Pancreas (tissue), 10 donors: Measurements from ENCODE around the gene ABCA1. TPM values are rescaled to one million over a fixed set of nuclear protein-coding genes. Genes with fewer than 3 reads are reported as not detected.
"Not testable (repeated sequence)": the region's sequence is repeated elsewhere in the genome, so short reads cannot be mapped to it uniquely, and the experiment has no call there.

Experiments
- ATAC-seq, 4 donors: fragments of 200-7000 bp; cut with Tn5 transposase; one replicate each; pipeline versions ENCODE4 v1.8.0 to v1.9.1; 2020; ENCODE audit warnings: mild to moderate bottlenecking in 4 of 4, moderate library complexity in 4 of 4
- DNase-seq, 6 donors: peaks; one replicate each; pipeline ENCODE4 v3.0.0-alpha.2; 2020
- FAIRE-seq: peaks from 2 replicates; lab custom pipeline; 2012; peaks lifted over from hg19 to GRCh38; lab: Jason Lieb, UNC
- H3K27ac ChIP-seq, 4 donors: fragments of 200-600 bp; sonication (generic); 1 replicate in 3 of 4; 2 replicates in 1 of 4; pipeline versions ENCODE4 v1.5.0 to v1.8.0; 2020
- H3K27me3 ChIP-seq, 4 donors: fragments of 200-600 bp; one replicate each; pipeline ENCODE4 v1.8.0; 2021
- H3K36me3 ChIP-seq, 3 donors: fragments of 200-600 bp; sonication (generic) in 1 of 3; one replicate each; pipeline versions ENCODE4 v1.5.0 to v1.8.0; 2020 to 2021
- H3K4me1 ChIP-seq, 3 donors: fragments of 200-600 bp; one replicate each; pipeline ENCODE4 v1.8.0; 2021
- H3K4me3 ChIP-seq, 4 donors: fragments of 200-600 bp; sonication (generic) in 2 of 4; one replicate each; pipeline versions ENCODE4 v1.5.0 to v1.8.0; 2020 to 2021
- H3K9me3 ChIP-seq, 4 donors: fragments of 200-600 bp; one replicate each; pipeline ENCODE4 v1.8.0; 2021
- WGBS, 2 donors: extraction: QIAGEN DNeasy Blood & Tissue Kit; methylation state at CpG; one replicate each; pipeline ENCODE4 v1.1.7; 2013; 5-methylcytosine and 5-hydroxymethylcytosine counted together
- intact Hi-C, 3 donors: fragments of 100-400 bp; cut with DNase I; formaldehyde crosslinking; loops; one replicate each; pipeline versions ENCODE4 v1.11.1 to v1.14.2; 2022
- polyA plus RNA-seq, 2 donors: library from polyadenylated mRNA; stranded (reverse); fragments of 200-250 nt; gene quantifications; one replicate each; pipeline ENCODE4 v1.2.3, GENCODE V29; 2013
- total RNA-seq, 6 donors: library from RNA; stranded (reverse); fragmentation: NEBNext Ultra II Directional in 4 of 6; extraction: Animal tissue kit (Norgen Biotek cat#: 25700) in 4 of 6; gene quantifications; one replicate each; pipeline versions ENCODE4 v1.2.1 to v1.2.4, GENCODE V29; 2021 to 2023
- TF ChIP-seq, protein P1 (sequence below), 4 donors: fragments of 200-600 bp; sonication (generic) in 3 of 4; IDR thresholded peaks; one replicate each; pipeline versions ENCODE4 v1.5.0 to v1.8.0; 2021; ENCODE audit warnings: antibody characterized with exemption in 4 of 4
- donor health status: healthy with polysubstance abuse.
- donor health status: DM: no; HTN: no; CAD: no; lungs with moderate emphysema.
- donor health status: DM: no; HTN: no; CAD: no.
- donor health status: control.
- donor health status: control.
- donor health status: Bipolar disorder and iron deficiency.
- donor health status: DM: yes; HTN: yes; CAD: no.
- donor health status: DM: no; HTN: no; CAD: no.
- donor health status: DM: no; HTN: no; CAD: no.
- donor health status: DM: yes; HTN: yes; CAD: no.

Gene ABCA1
- total and polyA plus RNA-seq, 8 donors = 3.2 to 20.4 (median 8.6) TPM

DNA sequence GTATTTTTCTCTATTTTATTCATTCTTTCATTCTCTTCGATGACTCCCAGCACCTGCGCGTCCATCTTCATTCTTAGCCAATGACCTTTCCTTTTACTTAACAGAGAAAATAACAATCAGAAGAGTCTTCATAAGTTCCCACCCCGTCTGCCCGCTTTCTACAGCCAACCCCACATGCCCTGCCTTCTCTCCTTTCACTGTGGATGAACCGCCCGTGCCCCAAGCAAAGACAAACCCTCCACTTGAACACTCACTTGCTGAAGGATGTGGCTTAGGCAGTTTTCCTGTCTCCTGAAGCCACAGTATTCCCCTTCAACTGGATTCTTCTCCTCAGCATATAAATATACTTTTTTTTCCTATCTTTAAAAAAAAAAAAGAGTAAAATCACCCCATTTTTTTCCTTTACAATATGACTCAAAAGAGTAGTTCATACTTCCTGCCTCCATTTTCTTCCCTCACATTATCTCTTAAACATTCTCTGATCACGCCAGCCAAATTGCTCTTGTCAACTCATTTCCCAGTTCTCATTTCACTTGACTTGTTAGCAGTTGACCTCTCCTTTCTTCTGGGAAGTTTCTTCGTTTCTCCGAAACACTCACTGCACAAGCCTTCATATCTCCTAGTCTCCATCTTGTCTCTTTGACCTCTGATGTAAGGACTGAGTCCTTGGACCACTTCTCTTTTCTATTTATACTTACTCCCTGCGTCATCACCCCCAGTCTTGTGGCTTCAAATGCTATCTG, 153.0 kb downstream of the ABCA1 start:
- no peak for DNase-seq
- H3K27ac ChIP-seq = no peak overlapping the region
- WGBS, 2 donors = 93 to 95% methylated on average over 11 of the region's 11 CpGs
- H3K9me3 ChIP-seq = no peaks in the 10 kb centered on the region
- FAIRE-seq = no peak
- TF ChIP-seq, protein P1, sequence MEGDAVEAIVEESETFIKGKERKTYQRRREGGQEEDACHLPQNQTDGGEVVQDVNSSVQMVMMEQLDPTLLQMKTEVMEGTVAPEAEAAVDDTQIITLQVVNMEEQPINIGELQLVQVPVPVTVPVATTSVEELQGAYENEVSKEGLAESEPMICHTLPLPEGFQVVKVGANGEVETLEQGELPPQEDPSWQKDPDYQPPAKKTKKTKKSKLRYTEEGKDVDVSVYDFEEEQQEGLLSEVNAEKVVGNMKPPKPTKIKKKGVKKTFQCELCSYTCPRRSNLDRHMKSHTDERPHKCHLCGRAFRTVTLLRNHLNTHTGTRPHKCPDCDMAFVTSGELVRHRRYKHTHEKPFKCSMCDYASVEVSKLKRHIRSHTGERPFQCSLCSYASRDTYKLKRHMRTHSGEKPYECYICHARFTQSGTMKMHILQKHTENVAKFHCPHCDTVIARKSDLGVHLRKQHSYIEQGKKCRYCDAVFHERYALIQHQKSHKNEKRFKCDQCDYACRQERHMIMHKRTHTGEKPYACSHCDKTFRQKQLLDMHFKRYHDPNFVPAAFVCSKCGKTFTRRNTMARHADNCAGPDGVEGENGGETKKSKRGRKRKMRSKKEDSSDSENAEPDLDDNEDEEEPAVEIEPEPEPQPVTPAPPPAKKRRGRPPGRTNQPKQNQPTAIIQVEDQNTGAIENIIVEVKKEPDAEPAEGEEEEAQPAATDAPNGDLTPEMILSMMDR (IDR thresholded peaks at IDR 0.05) = no peak
- no peak overlapping the region for H3K4me3 ChIP-seq
- H3K36me3 ChIP-seq = no peaks in the 10 kb centered on the region
- peak in 3 of 4 donors; percentile 29 to 72 (median 44) for ATAC-seq
- peaks cover 0 to 3% (median 0%) of the 10 kb centered on the region in 3 donors for H3K4me1 ChIP-seq
- intact Hi-C loops = no loop called here
- H3K27me3 ChIP-seq = no peaks in the 10 kb centered on the region

GRCh38 chr9:104774132-104774531, 153.8 kb downstream of the ABCA1 start:
- TF ChIP-seq, protein P1 (IDR thresholded peaks at IDR 0.05) = no peak
- H3K4me1 ChIP-seq = peaks cover 0 to 3% (median 0%) of the 10 kb centered on the region in 3 donors
- no peak for ATAC-seq
- H3K36me3 ChIP-seq = no peaks in the 10 kb centered on the region
- no peak overlapping the region for H3K27ac ChIP-seq
- FAIRE-seq = no peak
- H3K9me3 ChIP-seq = no peaks in the 10 kb centered on the region
- 6 to 18% methylated on average over 1 of the region's 1 CpG for WGBS, 2 donors
- DNase-seq = no peak
- no peak overlapping the region for H3K4me3 ChIP-seq
- no peaks in the 10 kb centered on the region for H3K27me3 ChIP-seq
- intact Hi-C loops = no loop called here

GRCh38 chr9:104772714-104773510, 155.0 kb downstream of the ABCA1 start:
- intact Hi-C loops = no loop called here
- WGBS, 2 donors = 58 to 73% methylated on average over 5 of the region's 5 CpGs
- Histone ChIP-seq H3K4me1 (peaks cover 0 to 3% (median 0%) of the 10 kb centered on the region in 3 donors), H3K27ac (no peak overlapping the region), H3K9me3 (no peaks in the 10 kb centered on the region), H3K4me3 (no peak overlapping the region), H3K36me3 (no peaks in the 10 kb centered on the region), H3K27me3 (no peaks in the 10 kb centered on the region)
- peak in 1 of 4 donors; percentile 42 for ATAC-seq
- TF ChIP-seq, protein P1 (IDR thresholded peaks at IDR 0.05) = no peak
- DNase-seq = no peak
- FAIRE-seq = no peak

- Histone ChIP-seq H3K4me3 (no peak overlapping the region), H3K4me1 (peaks cover 0 to 10% (median 0%) of the 10 kb centered on the region in 3 donors), H3K36me3 (no peaks in the 10 kb centered on the region), H3K9me3 (no peaks in the 10 kb centered on the region), H3K27me3 (no peaks in the 10 kb centered on the region), H3K27ac (no peak overlapping the region)
- intact Hi-C loops = no loop called here
- no peak for DNase-seq
- no peak for FAIRE-seq
- no peak for ATAC-seq
- TF ChIP-seq, protein P1 (IDR thresholded peaks at IDR 0.05) = no peak
- WGBS, 2 donors = 86 to 87% methylated on average over 2 of the region's 2 CpGs
Measured at GRCh38 chr9:104769655-104770054, 158.3 kb downstream of the ABCA1 start.

DNA sequence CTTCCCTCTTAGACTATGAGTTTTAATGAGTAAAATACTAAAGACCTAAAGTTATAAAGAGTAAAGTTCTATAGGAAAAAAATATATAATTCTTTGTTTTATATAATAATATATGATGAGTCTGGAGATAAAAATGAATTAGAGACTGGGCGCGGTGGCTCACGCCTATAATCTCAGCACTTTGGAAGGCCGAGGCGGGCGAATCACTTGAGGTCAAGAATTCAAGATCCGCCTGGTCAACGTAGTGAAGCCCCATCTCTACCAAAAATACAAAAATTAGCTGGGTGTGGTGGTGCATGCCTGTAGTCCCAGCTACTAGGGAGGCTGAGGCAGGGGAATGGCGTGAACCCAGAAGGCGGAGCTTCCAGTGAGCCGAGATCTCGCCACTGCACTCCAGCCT, 158.9 kb downstream of the ABCA1 start:
- DNase-seq, ATAC-seq, H3K36me3 ChIP-seq, intact Hi-C loops, H3K27ac ChIP-seq, FAIRE-seq, H3K4me3 ChIP-seq, H3K27me3 ChIP-seq, H3K9me3 ChIP-seq: not testable (repeated sequence)
- WGBS, 2 donors = 97 to 98% methylated on average over 10 to 12 of the region's 12 CpGs
- peaks cover 0 to 10% (median 0%) of the 10 kb centered on the region in 3 donors for H3K4me1 ChIP-seq
